Prostate gland (tissue), 2 donors: Measurements from ENCODE around the gene NFKBIL1.

Experiments
- POLR2A ChIP-seq: fragments of 450-650 bp; IDR thresholded peaks from one replicate; pipeline ENCODE4 v1.6.1; 2016; ENCODE audit warnings: antibody characterized with exemption, mild to moderate bottlenecking
- TF ChIP-seq, protein P1 (sequence below), 4 experiments: fragments of 200-600 bp in 2 of 4; fragments of 450-650 bp in 2 of 4; sonication (generic) in 2 of 4; IDR thresholded peaks; 1 replicate in 3 of 4; 2 replicates in 1 of 4; pipeline ENCODE4 v1.5.1; 2016 to 2019; ENCODE audit warnings: antibody characterized with exemption in 4 of 4, mild to moderate bottlenecking in 2 of 4, moderate library complexity in 2 of 4

DNA sequence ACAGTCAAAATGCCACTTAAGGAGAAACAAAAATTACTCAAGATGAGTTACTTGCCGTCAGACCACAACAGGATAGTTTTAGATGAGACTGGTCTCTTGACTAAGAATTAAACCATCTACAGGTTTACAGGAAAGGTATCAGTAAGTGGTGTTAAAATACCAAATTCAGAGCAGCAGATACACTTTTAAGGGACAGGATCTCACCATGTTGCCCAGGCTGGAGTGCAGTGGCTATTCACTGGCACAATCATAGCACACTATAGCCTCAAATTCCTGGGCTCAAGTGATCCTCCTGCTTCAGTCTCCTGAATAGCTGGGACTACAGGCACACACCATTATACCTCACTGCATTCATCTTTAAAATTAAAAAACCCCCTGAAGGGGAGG is 14.0 kb upstream of the NFKBIL1 start:
- TF ChIP-seq, protein P1, sequence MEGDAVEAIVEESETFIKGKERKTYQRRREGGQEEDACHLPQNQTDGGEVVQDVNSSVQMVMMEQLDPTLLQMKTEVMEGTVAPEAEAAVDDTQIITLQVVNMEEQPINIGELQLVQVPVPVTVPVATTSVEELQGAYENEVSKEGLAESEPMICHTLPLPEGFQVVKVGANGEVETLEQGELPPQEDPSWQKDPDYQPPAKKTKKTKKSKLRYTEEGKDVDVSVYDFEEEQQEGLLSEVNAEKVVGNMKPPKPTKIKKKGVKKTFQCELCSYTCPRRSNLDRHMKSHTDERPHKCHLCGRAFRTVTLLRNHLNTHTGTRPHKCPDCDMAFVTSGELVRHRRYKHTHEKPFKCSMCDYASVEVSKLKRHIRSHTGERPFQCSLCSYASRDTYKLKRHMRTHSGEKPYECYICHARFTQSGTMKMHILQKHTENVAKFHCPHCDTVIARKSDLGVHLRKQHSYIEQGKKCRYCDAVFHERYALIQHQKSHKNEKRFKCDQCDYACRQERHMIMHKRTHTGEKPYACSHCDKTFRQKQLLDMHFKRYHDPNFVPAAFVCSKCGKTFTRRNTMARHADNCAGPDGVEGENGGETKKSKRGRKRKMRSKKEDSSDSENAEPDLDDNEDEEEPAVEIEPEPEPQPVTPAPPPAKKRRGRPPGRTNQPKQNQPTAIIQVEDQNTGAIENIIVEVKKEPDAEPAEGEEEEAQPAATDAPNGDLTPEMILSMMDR (IDR thresholded peaks at IDR 0.05): no peak
- no peak for TF ChIP-seq POLR2A
